CD4-positive, alpha-beta T cell treated with Interleukin-4 for 4 hours (primary cell): ENCODE data around the gene HPD.
A peak's percentile ranks its signal among the peaks of the same experiment; 100 is the strongest.
"Not testable (repeated sequence)": the region's sequence is repeated elsewhere in the genome, so short reads cannot be mapped to it uniquely, and the experiment has no call there.

Source experiments
- DNase-seq: peaks from one replicate; pipeline ENCODE4 v3.0.0-alpha.2; 2020

HPD gene

GRCh38 chr12:121858662-121859572, at the start of gene HPD:
Gene HPD, minus strand, starts transcription at chr12:121858859. Its CDS starts 36 bp downstream, at chr12:121858823.
- DNase-seq, result no peak

DNA sequence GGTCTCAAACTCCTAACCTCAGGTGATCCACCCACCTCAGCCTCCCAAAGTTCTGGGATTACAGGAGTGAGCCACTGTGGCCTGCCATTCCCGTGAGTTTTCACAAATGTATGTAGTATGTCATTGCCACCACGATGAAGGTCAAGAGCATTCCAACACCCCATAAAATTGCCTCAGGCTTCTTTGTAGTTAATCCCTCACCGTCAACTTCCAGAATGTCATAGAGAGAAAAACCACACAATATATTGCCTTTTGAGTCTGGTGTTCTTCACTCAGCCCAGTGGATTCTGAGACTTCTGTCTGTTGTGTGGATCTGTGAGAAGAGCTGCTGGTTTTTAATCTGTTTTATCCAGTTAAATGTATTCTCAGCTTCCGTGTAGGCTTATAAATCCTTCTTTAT, 47.1 kb upstream of the HPD start:
- DNase-seq, result no peak

DNA sequence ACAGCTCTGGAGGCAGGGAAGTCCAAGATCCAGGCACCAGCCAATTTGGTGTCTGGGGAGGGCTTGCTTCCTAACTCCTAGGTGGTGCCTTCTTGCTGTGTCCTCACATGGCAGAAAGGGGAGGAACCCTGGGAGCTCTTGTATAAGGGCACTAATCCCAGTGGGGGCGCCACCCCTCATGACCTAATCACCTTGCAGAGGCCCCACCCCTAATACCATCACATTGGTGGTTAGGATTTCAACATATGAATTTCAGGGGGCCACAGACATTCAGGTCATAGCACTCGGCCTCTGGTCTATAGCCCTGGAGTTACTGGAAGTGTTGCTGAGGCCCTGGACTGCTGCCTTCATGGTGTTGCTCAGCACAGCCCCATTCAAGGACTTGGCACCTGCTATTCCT, 44.5 kb upstream of the HPD start:
- no peak for DNase-seq

GRCh38 chr12:121899590-121899989, 40.9 kb upstream of the HPD start:
- no peak for DNase-seq

GRCh38 chr12:121898287-121898686, 39.6 kb upstream of the HPD start:
- DNase-seq, result no peak

DNA sequence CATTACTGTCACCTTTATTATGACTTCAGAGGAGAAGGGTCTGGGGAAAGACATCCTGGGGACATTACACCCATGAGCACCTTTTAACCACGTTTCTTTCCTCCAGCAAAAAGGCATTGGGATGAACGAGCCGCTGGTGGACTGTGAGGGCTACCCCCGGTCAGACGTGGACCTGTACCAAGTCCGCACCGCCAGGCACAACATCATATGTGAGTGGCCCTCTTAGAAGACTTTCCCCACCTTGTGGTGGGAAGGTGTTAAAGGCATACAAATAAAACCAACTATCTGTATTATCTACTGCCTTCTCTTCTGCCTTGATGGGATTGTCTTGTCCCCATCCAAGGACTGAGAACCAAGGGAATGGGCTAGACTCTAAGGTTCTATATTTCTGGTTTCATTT, 36.0 kb upstream of the HPD start:
- no peak for DNase-seq

DNA sequence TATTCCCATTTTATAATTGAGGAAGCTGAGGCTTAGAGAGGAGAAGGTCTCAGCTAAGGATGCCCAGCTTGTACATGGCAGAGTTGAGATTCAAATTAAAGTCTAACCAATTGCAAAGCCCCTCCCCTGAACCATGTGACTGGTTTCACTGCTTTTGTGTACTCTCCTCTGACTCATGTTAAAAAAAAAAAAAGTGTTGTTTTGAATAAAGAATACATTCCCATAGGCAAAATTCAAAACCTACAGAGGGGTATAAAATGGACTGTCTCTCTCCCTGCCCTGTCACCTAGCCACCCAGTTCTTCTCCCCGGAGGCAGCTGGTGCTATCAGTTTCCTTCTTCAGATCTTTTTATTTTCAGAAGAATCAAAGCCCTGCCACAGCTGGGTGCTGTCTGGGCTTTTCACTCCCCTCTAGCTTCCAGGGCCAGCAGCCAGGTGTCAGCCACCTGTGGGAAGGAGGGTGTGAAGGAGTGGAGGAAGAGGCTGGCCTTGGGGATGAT, 35.4 kb upstream of the HPD start:
- DNase-seq, result peak; percentile 6

DNA sequence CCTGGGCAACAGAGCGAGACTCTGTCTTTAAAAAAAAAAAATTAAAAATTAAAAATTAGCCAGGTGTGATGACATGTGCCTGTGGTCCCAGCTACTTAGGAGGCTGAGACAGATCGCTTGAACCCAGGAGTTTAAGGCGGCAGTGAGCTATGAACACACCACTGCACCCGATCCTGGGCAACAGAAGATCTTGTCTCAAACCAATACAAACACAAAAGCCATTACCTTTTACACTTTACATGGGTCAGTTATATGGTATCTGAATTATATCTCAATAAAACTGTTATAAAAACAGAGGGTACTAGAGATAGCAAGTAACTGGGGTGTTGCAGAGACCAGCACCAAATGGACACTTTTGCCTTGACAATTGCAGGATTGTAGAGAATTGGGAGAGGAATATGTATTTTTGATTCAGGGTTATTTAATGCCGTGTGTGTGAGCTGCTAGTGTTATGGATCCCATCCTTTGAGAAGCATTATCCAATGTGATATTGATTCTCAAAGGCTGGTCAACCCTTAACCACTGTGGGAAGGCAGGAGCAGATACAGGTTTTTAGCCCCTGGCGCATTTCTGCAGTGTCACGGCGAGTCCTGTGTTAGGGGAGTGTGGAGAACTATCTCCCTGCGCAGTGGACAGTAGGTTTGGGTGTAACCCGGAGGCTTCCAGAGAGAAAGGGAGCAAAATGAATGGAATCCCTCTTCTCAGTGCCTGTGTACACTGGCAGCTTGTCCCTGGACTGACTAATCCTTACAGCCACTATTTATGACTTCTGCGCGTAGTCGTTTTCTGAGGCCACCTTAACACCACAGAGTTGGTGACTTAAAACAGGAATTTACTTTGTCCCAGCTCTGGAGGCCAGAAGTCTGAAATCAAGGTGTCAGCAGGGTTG, 34.3 kb upstream of the HPD start:
- no peak for DNase-seq

- not testable (repeated sequence) for DNase-seq
Observed at GRCh38 chr12:121889661-121890060, 31.0 kb upstream of the HPD start.

GRCh38 chr12:121889274-121889624, 30.6 kb upstream of the HPD start:
- DNase-seq, result no peak

- peak; percentile 98 for DNase-seq
Observed at GRCh38 chr12:121888478-121889273, 30.0 kb upstream of the HPD start, which contains the start of gene PSMD9. Gene PSMD9, plus strand, starts transcription at chr12:121888790. Its CDS starts 67 bp downstream, at chr12:121888857.

DNA sequence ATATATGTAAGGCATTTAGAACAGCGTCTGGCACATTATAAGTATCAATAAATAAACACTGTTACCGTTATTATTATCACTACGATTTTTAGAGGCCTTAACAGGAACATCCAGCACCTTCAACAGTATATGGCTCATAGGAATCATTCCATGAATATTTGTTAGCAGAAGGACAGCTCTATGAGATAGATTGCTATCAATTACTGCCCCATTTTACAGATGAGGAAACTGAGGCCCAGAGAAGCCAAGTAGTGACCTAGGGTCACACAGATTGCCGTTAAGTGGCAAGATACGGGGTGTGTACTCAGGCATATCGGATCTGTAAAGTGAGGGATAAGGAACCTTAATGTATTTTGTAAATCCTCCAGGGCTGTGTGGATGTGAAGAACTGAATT, 29.4 kb upstream of the HPD start:
- no peak for DNase-seq

- DNase-seq, result not testable (repeated sequence)
Observed at GRCh38 chr12:121885129-121885528, 26.5 kb upstream of the HPD start.

DNA sequence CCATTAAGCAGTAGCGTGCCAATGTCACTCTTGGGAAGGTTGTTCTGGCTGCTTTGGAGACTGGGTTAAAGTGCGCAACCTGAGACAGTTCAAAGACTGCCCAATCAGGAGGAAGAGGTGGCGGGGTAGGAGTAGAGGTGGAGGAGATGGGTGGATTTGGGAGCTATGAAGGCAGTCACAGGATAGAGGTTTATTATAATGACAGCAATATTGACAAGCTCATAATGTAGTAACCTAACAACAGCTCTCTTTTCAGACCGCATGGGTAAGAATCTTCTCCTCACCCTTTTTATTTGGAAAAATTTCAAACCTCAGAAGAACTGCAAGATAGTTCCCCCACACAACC, 24.6 kb upstream of the HPD start:
- no peak for DNase-seq

GRCh38 chr12:121876080-121876447, 17.4 kb upstream of the HPD start:
- not testable (repeated sequence) for DNase-seq

DNA sequence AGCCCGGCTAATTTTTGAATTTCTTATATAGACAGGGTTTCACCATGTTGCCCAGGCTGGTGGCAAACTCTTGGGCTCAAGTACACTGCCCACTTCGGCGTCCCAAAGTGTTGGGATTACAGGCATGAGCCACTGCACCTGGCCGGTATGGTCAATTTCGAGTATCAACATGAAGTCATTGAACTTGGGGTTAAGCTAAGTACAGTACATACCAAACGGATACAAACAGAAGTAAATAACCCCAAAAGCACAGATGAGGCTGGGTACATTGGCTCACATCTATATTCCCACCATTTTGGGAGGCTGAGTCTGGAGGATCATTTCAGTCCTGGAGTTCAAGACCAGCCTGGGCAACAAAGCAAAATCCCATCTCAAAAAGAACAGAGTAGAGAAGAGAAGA, 16.9 kb upstream of the HPD start:
- DNase-seq, result no peak

DNA sequence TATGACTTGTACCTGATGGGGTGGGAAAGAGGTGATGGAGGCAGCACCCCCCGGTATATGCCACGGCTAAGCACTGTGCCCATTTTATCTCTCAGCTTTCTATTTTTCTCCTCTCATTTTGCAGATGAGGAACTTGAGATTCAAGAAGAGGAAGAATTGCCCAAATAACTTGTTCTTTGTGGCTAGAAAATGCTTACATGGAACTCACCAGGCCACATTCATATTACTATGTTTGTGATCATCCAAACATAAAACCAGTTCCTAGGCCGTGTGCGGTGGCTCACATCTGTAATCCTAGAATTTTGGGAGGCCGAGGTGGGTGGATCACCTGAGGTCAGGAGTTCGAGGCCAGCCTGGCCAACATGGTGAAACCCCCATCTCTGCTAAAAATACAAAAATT, 15.4 kb upstream of the HPD start:
- DNase-seq, result no peak

- no peak for DNase-seq
Observed at GRCh38 chr12:121873216-121873569, 14.5 kb upstream of the HPD start.

DNA sequence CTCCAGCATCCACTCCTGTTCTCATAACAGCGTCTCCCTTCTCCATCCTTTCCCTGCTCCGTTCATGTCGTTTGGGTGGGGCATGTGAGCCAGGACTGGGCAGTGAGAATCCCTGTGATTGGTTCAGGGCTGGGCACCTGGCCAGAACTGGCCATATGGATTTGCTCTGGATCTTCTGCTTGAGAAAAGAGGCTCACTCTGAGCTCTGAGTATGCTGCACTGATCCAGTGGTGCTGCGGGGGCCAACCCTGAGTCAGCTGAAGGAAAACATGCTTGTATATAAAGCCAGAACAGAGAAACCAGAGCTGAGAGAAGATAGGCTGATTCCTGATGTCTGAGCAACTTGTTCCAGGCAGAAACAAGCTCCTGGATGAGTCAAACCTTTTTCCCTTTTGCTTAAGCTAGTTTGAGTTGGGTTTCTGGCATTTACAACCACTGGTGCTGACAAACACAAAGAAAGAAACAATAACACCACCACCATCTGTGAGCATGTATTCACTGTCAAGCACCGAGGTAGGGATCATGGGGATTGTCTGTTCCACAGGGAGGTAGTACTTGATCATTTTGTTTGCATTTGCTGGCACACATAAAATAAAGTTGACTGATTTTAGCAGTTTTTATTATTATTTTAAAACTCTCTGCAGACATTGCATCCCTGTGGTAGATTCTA, 14.0 kb upstream of the HPD start:
- DNase-seq, result no peak

DNA sequence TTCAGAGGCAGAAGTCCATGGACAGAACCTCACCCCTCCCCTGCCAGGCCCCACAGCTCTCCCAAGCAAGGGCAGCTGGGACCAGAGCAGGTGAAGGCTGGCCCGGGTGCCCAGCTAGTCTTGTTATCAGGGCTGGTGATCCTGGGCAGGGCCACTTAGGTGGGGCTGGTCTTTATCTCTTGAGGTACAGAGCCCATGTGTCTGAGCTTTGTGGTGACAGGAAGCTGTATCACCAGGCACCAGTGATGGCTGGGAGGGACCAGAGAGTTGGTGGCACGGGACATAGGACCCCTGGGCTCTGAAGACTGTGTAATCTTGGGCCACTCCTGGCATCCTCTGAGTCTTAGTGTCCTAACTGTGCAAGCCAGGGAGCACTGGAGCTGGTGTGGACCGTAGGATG, 12.8 kb upstream of the HPD start:
- no peak for DNase-seq

DNA sequence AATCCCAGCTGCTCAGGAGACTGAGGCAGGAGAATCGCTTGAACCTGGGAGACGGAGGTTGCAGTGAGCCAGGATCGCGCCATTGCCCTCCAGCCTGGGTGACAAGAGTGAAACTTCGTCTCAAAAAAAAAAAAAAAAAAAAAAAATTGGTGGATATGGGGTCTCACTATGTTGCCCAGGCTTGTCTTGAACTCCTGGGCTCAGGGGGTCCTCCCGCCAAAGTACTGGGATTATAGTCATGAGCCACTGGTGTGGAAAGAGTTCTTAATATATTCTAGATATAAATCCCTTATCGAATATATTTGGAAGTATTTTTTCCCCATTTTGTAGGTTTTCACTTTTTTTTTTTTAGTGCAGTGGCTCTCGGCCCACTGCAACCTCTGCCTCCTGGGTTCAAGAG, 10.6 kb upstream of the HPD start:
- not testable (repeated sequence) for DNase-seq

- DNase-seq, result no peak
Observed at GRCh38 chr12:121866331-121866730, 7.7 kb upstream of the HPD start.
